Astrocyte (in vitro differentiated cells and primary cell): ENCODE data around the gene ADM.

ENCODE experiments used
- CTCF ChIP-seq: IDR thresholded peaks from 2 replicates; pipeline ENCODE4 v1.5.1; 2011; ENCODE audit warnings: low read depth, mild to moderate bottlenecking, inconsistent platforms, low read length, moderate library complexity; ENCODE audit not compliant: insufficient read depth
- EZH2 ChIP-seq: IDR thresholded peaks from 2 replicates; pipeline ENCODE4 v1.6.1; 2012; ENCODE audit warnings: mild to moderate bottlenecking, low read length, inconsistent platforms; ENCODE audit not compliant: insufficient read depth

GRCh38 chr11:10293423-10294289, 11.2 kb upstream of the ADM start, which contains the start of gene SBF2:
- TF ChIP-seq CTCF (no peak), EZH2 (no peak)
